ENCODE data around the gene NCK1.

Gene NCK1

GRCh38 chr3:136988651-136989050 lies 126.6 kb downstream of the NCK1 start:
- DNase-seq (ENCODE audit: low read depth) = no peak

- no peak for DNase-seq (ENCODE audit: low read depth)
Measured at GRCh38 chr3:136989781-136990524, 127.9 kb downstream of the NCK1 start.

- no peak for DNase-seq (ENCODE audit: low read depth)
Measured at GRCh38 chr3:136990826-136991225, 128.8 kb downstream of the NCK1 start.

- no peak for DNase-seq (ENCODE audit: low read depth)
Measured at GRCh38 chr3:136992115-136992514, 130.1 kb downstream of the NCK1 start.

GRCh38 chr3:136994772-136995516 lies 132.9 kb downstream of the NCK1 start:
- DNase-seq (ENCODE audit: low read depth) = no peak

GRCh38 chr3:136995652-136996051 lies 133.6 kb downstream of the NCK1 start:
- DNase-seq (ENCODE audit: low read depth) = no peak
